ENCODE results near the gene CREB5.

CREB5 gene

GRCh38 chr7:28406192-28406591, 6.1 kb upstream of the CREB5 start:
- no peak for DNase-seq (ENCODE audit: low read depth in 2 of 2)

- DNase-seq (ENCODE audit: low read depth in 2 of 2): no peak
Measured at GRCh38 chr7:28407651-28408050, 4.7 kb upstream of the CREB5 start.

- DNase-seq (ENCODE audit: low read depth in 2 of 2): no peak
Measured at GRCh38 chr7:28408105-28408959, 4.0 kb upstream of the CREB5 start.

- DNase-seq (ENCODE audit: low read depth in 2 of 2): peak; percentile 89 to 91
Measured at GRCh38 chr7:28408960-28409715, 3.2 kb upstream of the CREB5 start.

GRCh38 chr7:28409716-28410627, 2.3 kb upstream of the CREB5 start:
- no peak for DNase-seq (ENCODE audit: low read depth in 2 of 2)

GRCh38 chr7:28410628-28411531, 1.4 kb upstream of the CREB5 start:
- DNase-seq (ENCODE audit: low read depth in 2 of 2): no peak

- DNase-seq (ENCODE audit: low read depth in 2 of 2): no peak
Measured at GRCh38 chr7:28413011-28413410, 693 bp downstream of the CREB5 start.

GRCh38 chr7:28414453-28414852, 2.1 kb downstream of the CREB5 start:
- no peak for DNase-seq (ENCODE audit: low read depth in 2 of 2)

GRCh38 chr7:28417321-28417940, 5.1 kb downstream of the CREB5 start:
- no peak for DNase-seq (ENCODE audit: low read depth in 2 of 2)

GRCh38 chr7:28418311-28418710, 6.0 kb downstream of the CREB5 start:
- no peak for DNase-seq (ENCODE audit: low read depth in 2 of 2)

- no peak for DNase-seq (ENCODE audit: low read depth in 2 of 2)
Measured at GRCh38 chr7:28418966-28419365, 6.6 kb downstream of the CREB5 start.

GRCh38 chr7:28419716-28420115, 7.4 kb downstream of the CREB5 start:
- peak; percentile 51 to 57 for DNase-seq (ENCODE audit: low read depth in 2 of 2)

- no peak for DNase-seq (ENCODE audit: low read depth in 2 of 2)
Measured at GRCh38 chr7:28423112-28423511, 10.8 kb downstream of the CREB5 start.

GRCh38 chr7:28423918-28424514, 11.7 kb downstream of the CREB5 start:
- no peak for DNase-seq (ENCODE audit: low read depth in 2 of 2)

- no peak for DNase-seq (ENCODE audit: low read depth in 2 of 2)
Measured at GRCh38 chr7:28425496-28425895, 13.2 kb downstream of the CREB5 start.

GRCh38 chr7:28427236-28427635, 14.9 kb downstream of the CREB5 start:
- no peak for DNase-seq (ENCODE audit: low read depth in 2 of 2)

GRCh38 chr7:28430616-28431015, 18.3 kb downstream of the CREB5 start:
- no peak for DNase-seq (ENCODE audit: low read depth in 2 of 2)

- DNase-seq (ENCODE audit: low read depth in 2 of 2): no peak
Measured at GRCh38 chr7:28432105-28432504, 19.8 kb downstream of the CREB5 start.

- no peak for DNase-seq (ENCODE audit: low read depth in 2 of 2)
Measured at GRCh38 chr7:28433039-28433438, 20.7 kb downstream of the CREB5 start.

- peak in 1 of 2 experiments; percentile 15 for DNase-seq (ENCODE audit: low read depth in 2 of 2)
Measured at GRCh38 chr7:28433699-28434219, 21.4 kb downstream of the CREB5 start.

Data from fibroblast of skin of left biceps (primary cell).